Stomach (tissue), 9 donors: ENCODE data around the gene PUS3. TPM values are rescaled to one million over a fixed set of nuclear protein-coding genes. Genes with fewer than 3 reads are reported as not detected.
"Not testable (repeated sequence)": the region's sequence is repeated elsewhere in the genome, so short reads cannot be mapped to it uniquely, and the experiment has no call there.

Experiments
- DNase-seq, 2 donors: peaks; one replicate each; pipeline versions ENCODE4 v3.0.0 to v3.0.0-alpha.2; 2013 to 2019
- H3K27ac ChIP-seq, 5 donors: fragments of 200-600 bp in 4 of 5; sonication (generic) in 4 of 5; one replicate each; pipeline ENCODE4 v1.5.1; 2013 to 2019; ENCODE audit warnings: mild to moderate bottlenecking in 1 of 5, moderate library complexity in 1 of 5
- H3K27me3 ChIP-seq, 3 donors: fragments of 200-600 bp; sonication (generic); one replicate each; pipeline ENCODE4 v1.5.1; 2017 to 2019; ENCODE audit warnings: mixed run types in 1 of 3
- H3K36me3 ChIP-seq, 4 donors: fragments of 200-600 bp; sonication (generic); 1 replicate in 3 of 4; 2 replicates in 1 of 4; pipeline ENCODE4 v1.5.1; 2016 to 2019
- H3K4me1 ChIP-seq, 4 donors: fragments of 200-600 bp; sonication (generic); one replicate each; pipeline ENCODE4 v1.5.1; 2016 to 2019
- H3K4me3 ChIP-seq, 4 donors: fragments of 200-600 bp; sonication (generic) in 3 of 4; one replicate each; pipeline ENCODE4 v1.5.1; 2016 to 2019; ENCODE audit warnings: mild to moderate bottlenecking in 1 of 4
- H3K9me3 ChIP-seq, 4 donors: fragments of 200-600 bp; sonication (generic); one replicate each; pipeline ENCODE4 v1.5.1; 2016 to 2019
- EP300 ChIP-seq: sonication (generic); formaldehyde crosslinking; IDR thresholded peaks from one replicate; pipeline ENCODE4 v1.6.1; 2017; ENCODE audit warnings: antibody characterized with exemption
- POLR2A ChIP-seq, 4 donors: fragments of 450-650 bp; IDR thresholded peaks; one replicate each; pipeline ENCODE4 v1.6.1; 2016; ENCODE audit warnings: antibody characterized with exemption in 4 of 4, control low read depth in 2 of 4, mild to moderate bottlenecking in 1 of 4, moderate library complexity in 1 of 4
- POLR2AphosphoS5 ChIP-seq, 3 donors: sonication (generic); formaldehyde crosslinking; IDR thresholded peaks; one replicate each; pipeline ENCODE4 v1.6.1; 2016; ENCODE audit warnings: antibody characterized with exemption in 3 of 3
- WGBS, 5 donors: extraction: QIAGEN DNeasy Blood & Tissue Kit in 3 of 5; methylation state at CpG; one replicate each; pipeline versions ENCODE4 v1.1.5 to v1.1.7; 2013 to 2018; 5-methylcytosine and 5-hydroxymethylcytosine counted together
- intact Hi-C: fragments of 100-400 bp; cut with DNase I; formaldehyde crosslinking; loops from one replicate; pipeline ENCODE4 v1.15.1; 2023; ENCODE audit warnings: low total_unique reads
- polyA plus RNA-seq, 3 donors: library from polyadenylated mRNA; stranded (reverse); fragments of 200-250 nt; gene quantifications; one replicate each; pipeline ENCODE4 v1.2.3, GENCODE V29; 2013
- total RNA-seq, 5 donors: library from RNA; depleted of rRNA; stranded (reverse); fragments of >200 nt; gene quantifications; one replicate each; pipeline versions ENCODE4 v1.1.0 to v1.2.3, GENCODE V29; 2014 to 2016
- TF ChIP-seq, protein P1 (sequence below), 7 experiments: fragments of 450-650 bp in 4 of 7; fragments of 200-600 bp in 3 of 7; sonication (generic) in 3 of 7; IDR thresholded peaks; one replicate each; pipeline ENCODE4 v1.5.1; 2016 to 2019; ENCODE audit warnings: antibody characterized with exemption in 7 of 7, control low read depth in 2 of 7, mild to moderate bottlenecking in 1 of 7
- donor health status: healthy with polysubstance abuse.
- donor health status: Bipolar disorder and iron deficiency.
- donor health status: healthy.

Gene PUS3
- total and polyA plus RNA-seq, 8 donors, result 0.58 to 15.1 (median 9.2) TPM

DNA sequence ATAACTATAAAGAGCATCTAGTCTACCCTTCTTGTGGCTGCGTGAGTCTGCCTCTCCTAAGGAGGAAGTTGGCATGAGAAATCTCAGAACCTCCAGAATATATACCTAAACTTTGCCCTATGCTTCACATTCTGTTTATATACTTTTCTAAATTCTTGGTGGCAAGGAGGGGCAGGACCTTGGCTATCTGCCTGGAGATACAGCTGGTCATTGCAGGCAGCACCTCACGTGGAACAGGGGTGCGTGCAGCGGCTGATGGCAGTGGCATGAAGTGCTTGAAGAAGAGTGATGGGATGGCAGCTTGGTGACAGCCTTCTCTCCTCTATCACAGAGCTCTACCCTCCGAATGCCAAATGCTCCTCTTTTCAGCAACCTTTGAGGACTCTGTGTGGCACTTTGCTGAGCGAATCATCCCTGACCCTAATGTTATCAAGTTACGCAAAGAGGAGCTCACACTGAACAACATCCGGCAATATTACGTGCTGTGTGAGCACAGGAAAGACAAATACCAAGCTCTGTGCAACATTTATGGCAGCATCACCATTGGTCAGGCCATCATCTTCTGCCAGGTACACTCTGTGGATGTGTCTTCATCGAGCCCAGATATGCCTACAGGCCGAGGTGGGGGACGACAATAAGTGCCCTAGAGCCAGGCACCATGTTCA is 13.8 kb upstream of the PUS3 start:
- TF ChIP-seq POLR2AphosphoS5 (IDR thresholded peaks at IDR 0.05), result peak in 1 of 3 donors; percentile 59
- TF ChIP-seq, protein P1, sequence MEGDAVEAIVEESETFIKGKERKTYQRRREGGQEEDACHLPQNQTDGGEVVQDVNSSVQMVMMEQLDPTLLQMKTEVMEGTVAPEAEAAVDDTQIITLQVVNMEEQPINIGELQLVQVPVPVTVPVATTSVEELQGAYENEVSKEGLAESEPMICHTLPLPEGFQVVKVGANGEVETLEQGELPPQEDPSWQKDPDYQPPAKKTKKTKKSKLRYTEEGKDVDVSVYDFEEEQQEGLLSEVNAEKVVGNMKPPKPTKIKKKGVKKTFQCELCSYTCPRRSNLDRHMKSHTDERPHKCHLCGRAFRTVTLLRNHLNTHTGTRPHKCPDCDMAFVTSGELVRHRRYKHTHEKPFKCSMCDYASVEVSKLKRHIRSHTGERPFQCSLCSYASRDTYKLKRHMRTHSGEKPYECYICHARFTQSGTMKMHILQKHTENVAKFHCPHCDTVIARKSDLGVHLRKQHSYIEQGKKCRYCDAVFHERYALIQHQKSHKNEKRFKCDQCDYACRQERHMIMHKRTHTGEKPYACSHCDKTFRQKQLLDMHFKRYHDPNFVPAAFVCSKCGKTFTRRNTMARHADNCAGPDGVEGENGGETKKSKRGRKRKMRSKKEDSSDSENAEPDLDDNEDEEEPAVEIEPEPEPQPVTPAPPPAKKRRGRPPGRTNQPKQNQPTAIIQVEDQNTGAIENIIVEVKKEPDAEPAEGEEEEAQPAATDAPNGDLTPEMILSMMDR (IDR thresholded peaks at IDR 0.05), result no peak
- peaks cover 0 to 37% (median 0%) of the 10 kb centered on the region in 3 donors for H3K27me3 ChIP-seq
- H3K4me3 ChIP-seq, result no peak overlapping the region
- WGBS, 5 donors, result 45 to 61% (median 50%) methylated on average over 12 of the region's 12 CpGs
- no peaks in the 10 kb centered on the region for H3K36me3 ChIP-seq
- intact Hi-C loops, result no loop called here
- DNase-seq, result peak; percentile 64 to 65
- H3K27ac ChIP-seq, result no peak overlapping the region
- no peaks in the 10 kb centered on the region for H3K9me3 ChIP-seq
- H3K4me1 ChIP-seq, result peaks cover 0 to 11% (median 5%) of the 10 kb centered on the region in 4 donors

DNA sequence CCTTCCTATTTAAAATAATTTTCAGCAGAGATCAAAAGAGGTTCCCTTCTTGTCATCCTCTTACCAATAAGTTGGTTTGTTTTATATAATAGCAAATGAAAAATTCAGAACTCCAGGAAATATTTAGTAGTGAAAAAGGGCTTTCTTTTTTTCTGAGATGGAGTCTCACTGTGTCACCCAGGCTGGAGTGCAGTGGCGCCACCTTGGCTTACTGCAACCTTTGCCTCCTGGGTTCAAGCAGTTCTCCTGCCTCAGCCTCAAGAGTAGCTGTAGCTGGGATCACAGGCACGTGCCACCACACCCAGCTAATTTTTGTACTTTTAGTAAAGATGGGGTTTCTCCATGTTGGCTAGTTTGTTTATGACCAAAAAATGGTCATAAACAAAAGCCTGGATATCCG is 11.6 kb upstream of the PUS3 start:
- H3K4me3 ChIP-seq, DNase-seq, H3K27ac ChIP-seq, H3K9me3 ChIP-seq, H3K36me3 ChIP-seq, intact Hi-C loops: not testable (repeated sequence)
- peaks cover 0 to 11% (median 5%) of the 10 kb centered on the region in 4 donors for H3K4me1 ChIP-seq
- peaks cover 0 to 26% (median 0%) of the 10 kb centered on the region in 3 donors for H3K27me3 ChIP-seq
- 75 to 91% (median 79%) methylated on average over 3 of the region's 3 CpGs for WGBS, 5 donors

DNA sequence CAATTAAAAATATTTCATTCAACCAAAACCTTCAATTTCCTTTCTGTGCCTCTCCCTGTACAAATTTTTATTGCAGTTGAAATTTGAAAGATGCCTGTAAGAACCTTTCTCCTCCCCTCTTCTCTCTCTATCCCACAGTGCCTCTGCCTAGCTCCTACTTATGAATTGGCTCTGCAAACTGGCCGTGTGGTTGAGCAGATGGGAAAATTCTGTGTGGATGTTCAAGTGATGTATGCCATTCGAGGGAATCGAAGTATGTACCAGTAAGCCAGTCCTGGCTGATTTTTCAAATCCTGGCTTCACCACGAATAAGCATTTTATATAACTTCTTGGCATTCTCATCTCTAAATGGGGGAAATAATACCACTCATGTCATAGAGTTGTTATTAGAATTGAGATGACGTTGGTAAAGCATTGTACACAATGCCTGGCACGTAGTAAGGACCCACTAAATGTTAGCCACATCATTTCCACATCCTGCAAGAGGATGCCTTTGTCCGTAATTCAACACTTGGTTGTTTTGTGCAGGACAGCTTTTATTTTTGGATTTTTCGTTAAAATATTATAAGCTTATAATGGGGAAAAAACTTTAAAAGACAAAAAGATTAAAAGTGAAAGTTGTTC is 7.3 kb upstream of the PUS3 start:
- no peak overlapping the region for H3K4me3 ChIP-seq
- H3K36me3 ChIP-seq, result no peaks in the 10 kb centered on the region
- DNase-seq, result no peak
- H3K27ac ChIP-seq, result no peak overlapping the region
- TF ChIP-seq POLR2A (IDR thresholded peaks at IDR 0.05) (no peak), POLR2AphosphoS5 (IDR thresholded peaks at IDR 0.05) (no peak), EP300 (no peak)
- TF ChIP-seq, protein P1 (IDR thresholded peaks at IDR 0.05), result no peak
- H3K9me3 ChIP-seq, result no peaks in the 10 kb centered on the region
- H3K27me3 ChIP-seq, result peaks cover 0 to 18% (median 6%) of the 10 kb centered on the region in 3 donors
- 76 to 82% (median 78%) methylated on average over 8 of the region's 8 CpGs for WGBS, 5 donors
- H3K4me1 ChIP-seq, result no peaks in the 10 kb centered on the region
- intact Hi-C loops, result no loop called here

DNA sequence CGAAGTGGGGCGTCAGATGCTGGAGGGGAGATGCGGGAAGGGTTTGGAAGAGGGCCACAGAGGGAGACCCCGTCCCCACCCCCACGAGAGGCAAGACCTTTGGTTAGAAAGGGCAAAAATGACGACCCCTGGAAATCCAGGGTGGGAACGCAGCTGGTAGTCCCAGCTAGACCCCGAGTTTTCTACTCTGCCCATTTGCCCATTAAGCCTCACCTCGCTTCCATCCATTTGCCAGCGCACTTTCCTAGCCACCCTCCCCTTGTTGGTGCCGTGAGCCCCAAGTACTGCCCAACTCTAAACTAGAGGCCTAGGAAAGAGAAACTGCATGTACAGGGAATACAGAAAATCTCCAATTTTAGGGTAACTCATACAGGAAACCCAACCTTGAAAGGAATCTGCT is 1.7 kb upstream of the PUS3 start:
- Histone ChIP-seq H3K4me3 (peak overlapping the region in 3 of 4 donors; percentile 53 to 60 (median 56)), H3K4me1 (peaks cover 20 to 32% (median 26%) of the 10 kb centered on the region in 4 donors), H3K27me3 (peaks cover 0 to 37% (median 24%) of the 10 kb centered on the region in 3 donors), H3K27ac (no peak overlapping the region), H3K36me3 (peaks cover 0 to 9% (median 8%) of the 10 kb centered on the region in 4 donors), H3K9me3 (no peaks in the 10 kb centered on the region)
- no peak for DNase-seq
- intact Hi-C loops, result no loop called here
- no peak for TF ChIP-seq POLR2AphosphoS5 (IDR thresholded peaks at IDR 0.05)
- TF ChIP-seq POLR2A (IDR thresholded peaks at IDR 0.05), result no peak
- no peak for TF ChIP-seq EP300
- TF ChIP-seq, protein P1 (IDR thresholded peaks at IDR 0.05), result no peak
- WGBS, 5 donors, result 39 to 58% (median 54%) methylated on average over 11 of the region's 11 CpGs
